ENCODE data around the gene DNASE1L1.

Gene DNASE1L1

GRCh38 chrX:154380787-154381186 is 28.3 kb downstream of the DNASE1L1 start:
- H3K9me3 ChIP-seq (replicated peaks; ENCODE audit: insufficient read depth, low read length) = no peaks in the 10 kb centered on the region

DNA sequence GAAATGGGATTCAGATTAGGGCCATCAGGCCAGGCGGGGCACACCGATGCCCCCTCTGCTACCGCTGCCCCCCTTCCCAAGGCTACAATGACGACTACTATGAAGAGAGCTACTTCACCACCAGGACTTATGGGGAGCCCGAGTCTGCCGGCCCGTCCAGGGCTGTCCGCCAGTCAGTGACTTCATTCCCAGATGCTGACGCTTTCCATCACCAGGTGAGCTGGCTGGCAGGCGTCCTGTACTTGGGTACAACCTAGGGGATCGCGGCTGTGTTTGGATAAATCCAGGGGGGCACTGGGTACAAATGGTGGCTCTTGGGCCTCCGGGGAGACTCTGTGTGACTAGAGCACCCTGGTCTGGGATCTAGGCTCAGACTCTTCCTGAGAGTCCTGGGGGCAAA is 28.9 kb downstream of the DNASE1L1 start:
- no peak for DNase-seq
- Histone ChIP-seq H3K36me3 (replicated peaks; ENCODE audit: insufficient read depth, low read length) (no peaks in the 10 kb centered on the region), H3K4me3 (ENCODE audit: low read length) (peak overlapping the region; percentile 80), H3K9me3 (replicated peaks; ENCODE audit: insufficient read depth, low read length) (no peaks in the 10 kb centered on the region), H3K4me2 (ENCODE audit: low read depth, low read length) (peak overlapping the region; percentile 67), H2AFZ (ENCODE audit: low read length) (no peak overlapping the region), H3K4me1 (ENCODE audit: low read length) (no peaks in the 10 kb centered on the region), H3K27ac (ENCODE audit: low read length) (no peak overlapping the region), H3K27me3 (replicated peaks; ENCODE audit: insufficient read depth, low read length) (no peaks in the 10 kb centered on the region), H3F3A (ENCODE audit: insufficient read depth, low read length) (peaks cover 4% of the 10 kb centered on the region; the same call in 1 of the 2 replicates), H3K9me2 (replicated peaks; ENCODE audit: insufficient read depth, low read length) (no peaks in the 10 kb centered on the region), H4K20me1 (ENCODE audit: insufficient read depth, low read length) (no peaks in the 10 kb centered on the region), H3K79me2 (ENCODE audit: low read length) (peaks cover 19% of the 10 kb centered on the region), H3K9ac (ENCODE audit: low read length) (peak overlapping the region; percentile 99)
- TF ChIP-seq CTCF (IDR thresholded peaks at IDR 0.05; ENCODE audit: low read length) (no peak), EZH2 (optimal IDR thresholded peaks at IDR 0.05; ENCODE audit: low read depth, low read length) (no peak), EZH2phosphoT487 (IDR thresholded peaks at IDR 0.05; ENCODE audit: low read length) (no peak)

More at GRCh38 chrX:154380787-154381186, 28.3 kb downstream of the DNASE1L1 start:
- Histone ChIP-seq H2AFZ (ENCODE audit: low read length) (no peak overlapping the region), H3K4me2 (ENCODE audit: low read depth, low read length) (peak overlapping the region; percentile 67; the same call in 1 of the 2 replicates), H3K9ac (ENCODE audit: low read length) (no peak overlapping the region), H4K20me1 (ENCODE audit: insufficient read depth, low read length) (no peaks in the 10 kb centered on the region), H3K79me2 (ENCODE audit: low read length) (peaks cover 19% of the 10 kb centered on the region), H3K9me2 (replicated peaks; ENCODE audit: insufficient read depth, low read length) (no peaks in the 10 kb centered on the region), H3K27me3 (replicated peaks; ENCODE audit: insufficient read depth, low read length) (no peaks in the 10 kb centered on the region), H3K36me3 (replicated peaks; ENCODE audit: insufficient read depth, low read length) (no peaks in the 10 kb centered on the region), H3F3A (ENCODE audit: insufficient read depth, low read length) (peaks cover 4% of the 10 kb centered on the region; the same call in 1 of the 2 replicates), H3K4me3 (ENCODE audit: low read length) (no peak overlapping the region), H3K4me1 (ENCODE audit: low read length) (no peaks in the 10 kb centered on the region), H3K27ac (ENCODE audit: low read length) (no peak overlapping the region)
- no peak for TF ChIP-seq EZH2 (optimal IDR thresholded peaks at IDR 0.05; ENCODE audit: low read depth, low read length)
- TF ChIP-seq EZH2phosphoT487 (IDR thresholded peaks at IDR 0.05; ENCODE audit: low read length) = no peak
- no peak for TF ChIP-seq CTCF (IDR thresholded peaks at IDR 0.05; ENCODE audit: low read length)
- DNase-seq = no peak

DNA sequence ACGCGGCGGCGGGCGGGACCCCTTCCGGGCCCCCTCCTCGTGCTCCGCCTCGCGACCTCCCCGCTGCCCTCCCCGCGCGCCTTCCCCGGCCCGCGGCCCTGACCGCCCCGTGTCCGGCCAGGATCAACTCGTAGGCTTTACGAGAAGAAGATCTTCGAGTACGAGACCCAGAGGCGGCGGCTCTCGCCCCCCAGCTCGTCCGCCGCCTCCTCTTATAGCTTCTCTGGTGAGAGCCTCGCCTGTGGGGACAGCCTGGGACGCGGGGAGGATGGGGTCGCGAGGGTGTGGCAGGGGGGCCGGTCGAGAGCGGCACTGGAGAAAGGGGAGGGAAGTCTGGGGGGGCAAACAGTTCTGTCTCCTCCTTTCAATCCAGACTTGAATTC is 29.5 kb downstream of the DNASE1L1 start:
- Histone ChIP-seq H3K4me3 (ENCODE audit: low read length) (peak overlapping the region; percentile 80), H2AFZ (ENCODE audit: low read length) (no peak overlapping the region), H3K4me1 (ENCODE audit: low read length) (no peaks in the 10 kb centered on the region), H3K27ac (ENCODE audit: low read length) (peak overlapping the region; percentile 81), H3K9me3 (replicated peaks; ENCODE audit: insufficient read depth, low read length) (no peaks in the 10 kb centered on the region), H4K20me1 (ENCODE audit: insufficient read depth, low read length) (no peaks in the 10 kb centered on the region), H3K9me2 (replicated peaks; ENCODE audit: insufficient read depth, low read length) (no peaks in the 10 kb centered on the region), H3K9ac (ENCODE audit: low read length) (peak overlapping the region; percentile 99), H3F3A (ENCODE audit: insufficient read depth, low read length) (peaks cover 4% of the 10 kb centered on the region; the same call in 1 of the 2 replicates), H3K36me3 (replicated peaks; ENCODE audit: insufficient read depth, low read length) (no peaks in the 10 kb centered on the region), H3K27me3 (replicated peaks; ENCODE audit: insufficient read depth, low read length) (no peaks in the 10 kb centered on the region), H3K4me2 (ENCODE audit: low read depth, low read length) (peak overlapping the region; percentile 67), H3K79me2 (ENCODE audit: low read length) (peaks cover 19% of the 10 kb centered on the region)
- no peak for TF ChIP-seq EZH2phosphoT487 (IDR thresholded peaks at IDR 0.05; ENCODE audit: low read length)
- TF ChIP-seq CTCF (IDR thresholded peaks at IDR 0.05; ENCODE audit: low read length) = no peak
- no peak for TF ChIP-seq EZH2 (optimal IDR thresholded peaks at IDR 0.05; ENCODE audit: low read depth, low read length)
- DNase-seq = no peak

All from MM.1S (cell line).